HG03064 (cell line): Measurements from ENCODE around the gene DDAH2.
A peak's percentile ranks its signal among the peaks of the same experiment; 100 is the strongest.

ENCODE experiments used
- ATAC-seq: cut with Tn5 transposase; IDR thresholded peaks from one replicate; pipeline ENCODE4 v1.9.1; 2021; ENCODE audit warnings: low read depth; ENCODE audit not compliant: unreplicated experiment

DDAH2 gene

DNA sequence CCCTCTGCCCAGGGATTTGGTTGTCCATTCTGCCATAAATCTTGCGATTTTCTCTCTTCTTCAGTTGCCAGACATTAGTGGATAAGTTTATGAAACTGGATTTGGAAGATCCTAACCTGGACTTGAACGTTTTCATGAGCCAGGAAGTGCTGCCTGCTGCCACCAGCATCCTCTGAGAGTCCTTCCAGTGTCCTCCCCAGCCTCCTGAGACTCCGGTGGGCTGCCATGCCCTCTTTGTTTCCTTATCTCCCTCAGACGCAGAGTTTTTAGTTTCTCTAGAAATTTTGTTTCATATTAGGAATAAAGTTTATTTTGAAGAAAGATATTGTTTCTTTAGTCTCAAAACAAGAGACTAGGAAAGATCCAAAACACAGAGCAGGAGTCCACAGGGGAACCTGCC lies 33.3 kb upstream of the DDAH2 start, which contains the start of gene SAPCD1:
TSS of gene SAPCD1 (plus strand) at position 301 of the 400 bp plus-strand sequence. CDS start 399 bp downstream, outside the sequence.
- ATAC-seq: no peak

DNA sequence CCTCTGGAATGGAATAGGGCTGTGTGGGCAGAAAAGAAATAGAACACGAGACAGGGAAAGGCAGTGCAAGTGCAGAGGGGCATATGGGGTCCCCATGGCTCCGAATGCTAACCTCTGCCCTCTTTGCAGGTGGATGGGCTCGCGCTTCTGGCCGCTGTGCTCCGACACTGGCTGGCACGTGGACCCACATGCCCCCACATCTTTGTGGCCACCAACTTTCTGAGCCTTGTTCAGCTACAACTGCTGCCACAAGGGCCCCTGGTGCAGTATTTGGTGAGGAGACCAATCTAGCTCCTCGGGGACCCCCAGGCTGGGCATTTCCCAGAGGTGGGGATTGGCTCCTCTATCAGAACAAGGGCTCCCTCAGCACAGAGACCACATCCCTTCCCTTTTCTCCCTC lies 32.2 kb upstream of the DDAH2 start:
- no peak for ATAC-seq

DNA sequence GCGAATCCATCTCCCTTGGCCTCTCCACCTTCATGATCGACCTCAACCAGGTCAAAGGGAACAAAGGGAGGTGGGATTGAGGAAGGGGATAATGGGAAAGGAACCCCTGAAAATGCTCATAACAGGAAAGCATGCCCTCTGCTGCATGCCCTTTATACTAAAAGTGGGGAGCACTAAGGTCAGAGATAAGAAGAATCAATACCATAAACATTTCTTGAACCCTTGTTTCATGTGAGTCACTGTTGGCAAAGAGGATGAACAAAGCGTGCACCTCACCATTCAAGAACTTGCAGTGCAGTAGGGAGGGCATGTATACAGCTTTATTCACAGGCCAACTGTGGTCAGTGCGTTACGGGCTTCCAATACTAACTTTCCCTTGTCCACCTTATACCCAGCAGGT lies 31.7 kb upstream of the DDAH2 start:
- no peak for ATAC-seq

GRCh38 chr6:31758281-31758680 lies 29.2 kb upstream of the DDAH2 start:
- no peak for ATAC-seq

- no peak for ATAC-seq
These were observed 23.7 kb upstream of the DDAH2 start for GRCh38 chr6:31752739-31753319.

DNA sequence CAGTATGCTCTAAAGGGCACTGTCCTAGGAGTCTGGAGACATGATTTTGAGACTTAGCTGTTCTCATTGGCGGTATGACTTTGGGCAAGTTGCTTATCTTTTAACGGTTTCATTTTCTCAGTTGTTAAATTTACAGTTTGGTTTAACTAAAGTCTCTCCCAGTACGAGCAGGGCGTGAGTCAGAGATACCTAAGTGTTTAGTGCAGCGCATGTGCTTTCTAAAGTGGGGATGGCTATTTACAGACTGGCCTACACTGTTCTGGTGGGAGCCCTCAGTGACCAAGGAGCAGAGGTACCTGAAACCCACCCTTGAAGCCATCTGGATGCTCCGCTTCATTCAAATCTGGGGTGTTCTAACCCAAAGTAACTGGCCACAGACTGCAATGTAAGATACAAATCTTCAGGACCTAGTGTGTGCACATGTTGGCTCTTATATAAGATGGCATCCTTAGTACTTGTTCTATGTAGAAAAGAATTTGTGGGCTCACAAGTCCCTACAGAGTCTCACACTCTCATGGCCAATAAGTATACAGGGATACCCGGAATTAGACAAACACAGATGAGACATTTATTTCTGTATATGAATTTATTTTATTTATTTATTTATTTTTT lies 21.4 kb upstream of the DDAH2 start:
- ATAC-seq: no peak

DNA sequence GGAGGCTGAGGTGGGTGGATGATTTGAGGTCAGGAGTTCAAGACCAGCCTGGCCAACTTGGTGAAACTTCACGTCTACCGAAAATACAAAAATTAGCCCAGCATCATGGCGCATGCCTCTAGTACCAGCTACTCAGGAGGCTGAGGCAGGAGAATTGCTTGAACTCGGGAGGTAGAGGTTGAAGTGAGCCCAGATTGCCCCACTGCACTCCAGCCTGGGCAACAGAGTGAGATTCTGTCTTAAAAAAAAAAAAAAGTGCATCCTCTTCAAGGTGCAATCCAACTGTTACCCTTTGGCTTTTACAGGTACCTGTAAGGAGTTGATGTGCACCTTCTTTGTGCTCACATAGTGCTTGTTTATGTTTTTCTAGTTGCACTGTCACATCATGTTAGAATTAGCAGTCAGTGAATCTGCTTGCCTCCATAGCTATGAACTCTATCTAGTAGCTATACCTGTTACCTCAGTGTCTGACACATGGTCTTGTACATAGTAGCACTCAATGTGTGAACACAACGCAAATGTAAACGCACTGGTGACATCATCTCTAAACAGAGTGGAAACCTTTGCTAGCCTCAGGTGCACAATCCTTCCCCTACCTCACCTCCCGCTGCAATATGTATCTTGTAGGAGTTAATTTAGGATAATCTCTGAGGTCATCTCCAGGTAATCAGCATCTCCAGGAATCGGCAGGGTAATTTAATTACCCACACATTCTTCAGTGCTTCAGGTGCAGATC lies 20.4 kb upstream of the DDAH2 start:
- ATAC-seq: no peak

DNA sequence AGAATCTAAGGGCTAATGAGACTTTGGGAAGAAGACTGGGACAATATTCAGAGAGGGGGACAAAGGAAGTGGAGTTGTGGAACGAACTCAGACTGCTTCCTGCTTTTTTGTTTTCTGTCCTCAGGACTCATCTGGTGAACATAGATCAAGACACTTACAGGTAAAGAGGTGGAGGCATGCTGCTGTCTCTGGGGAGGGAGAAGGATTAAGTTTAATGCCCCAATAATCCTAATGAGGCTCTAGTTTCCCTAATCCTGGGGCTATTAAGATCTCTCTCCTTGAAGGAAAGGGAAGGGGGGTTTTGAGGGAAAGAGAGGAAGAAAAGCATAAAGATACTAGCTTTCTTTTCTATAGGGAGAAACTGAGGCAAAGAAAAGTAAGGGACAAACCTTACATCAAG lies 15.3 kb upstream of the DDAH2 start:
- no peak for ATAC-seq

- ATAC-seq: no peak
These were observed 13.8 kb upstream of the DDAH2 start for GRCh38 chr6:31742894-31743293.

- no peak for ATAC-seq
These were observed 12.7 kb upstream of the DDAH2 start for GRCh38 chr6:31741815-31742214.

DNA sequence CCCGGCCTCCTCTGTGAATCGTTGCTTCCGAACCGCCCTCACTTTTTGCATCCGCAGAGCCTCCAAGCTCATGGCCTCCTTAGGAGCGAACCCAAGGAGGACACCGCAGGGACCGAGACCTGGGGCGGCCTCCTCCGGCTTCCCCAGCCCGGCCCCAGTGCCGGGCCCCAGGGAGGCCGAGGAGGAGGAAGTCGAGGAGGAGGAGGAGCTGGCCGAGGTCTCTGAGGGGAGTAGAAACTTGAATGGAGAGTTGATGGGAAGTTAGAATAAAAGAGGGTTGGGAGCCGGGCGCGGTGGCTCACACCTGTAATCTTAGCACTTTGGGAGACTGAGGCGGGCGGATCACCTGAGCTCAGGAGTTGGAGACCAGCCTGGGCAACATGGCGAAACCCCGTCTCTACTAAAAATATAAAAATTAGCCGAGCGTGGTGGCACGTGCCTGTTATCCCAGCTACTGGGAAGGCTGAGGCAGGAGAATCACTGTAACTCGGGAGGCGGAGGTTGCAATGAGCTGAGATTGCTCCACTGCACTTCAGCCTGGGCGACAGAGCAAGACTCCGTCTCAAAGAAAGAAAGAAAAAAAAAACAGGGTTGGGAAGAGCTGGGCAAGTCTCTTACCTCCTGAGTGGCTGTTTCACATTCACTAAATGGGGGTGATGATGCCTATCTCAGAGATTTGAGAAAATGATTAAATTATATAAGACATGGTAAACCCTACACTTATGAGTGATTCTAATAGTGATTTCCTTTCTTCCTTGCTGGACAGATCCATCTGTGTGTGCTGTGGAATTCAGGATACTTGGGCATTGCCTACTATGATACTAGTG lies 11.5 kb upstream of the DDAH2 start:
- ATAC-seq: no peak

GRCh38 chr6:31739639-31740396 lies 10.7 kb upstream of the DDAH2 start, which contains the start of gene MSH5:
TSS of gene MSH5 (plus strand) at chr6:31740005. CDS start at chr6:31740467, 462 bp downstream.
- peak; percentile 54 for ATAC-seq

- ATAC-seq: no peak
These were observed 9.2 kb upstream of the DDAH2 start for GRCh38 chr6:31737991-31738979.

DNA sequence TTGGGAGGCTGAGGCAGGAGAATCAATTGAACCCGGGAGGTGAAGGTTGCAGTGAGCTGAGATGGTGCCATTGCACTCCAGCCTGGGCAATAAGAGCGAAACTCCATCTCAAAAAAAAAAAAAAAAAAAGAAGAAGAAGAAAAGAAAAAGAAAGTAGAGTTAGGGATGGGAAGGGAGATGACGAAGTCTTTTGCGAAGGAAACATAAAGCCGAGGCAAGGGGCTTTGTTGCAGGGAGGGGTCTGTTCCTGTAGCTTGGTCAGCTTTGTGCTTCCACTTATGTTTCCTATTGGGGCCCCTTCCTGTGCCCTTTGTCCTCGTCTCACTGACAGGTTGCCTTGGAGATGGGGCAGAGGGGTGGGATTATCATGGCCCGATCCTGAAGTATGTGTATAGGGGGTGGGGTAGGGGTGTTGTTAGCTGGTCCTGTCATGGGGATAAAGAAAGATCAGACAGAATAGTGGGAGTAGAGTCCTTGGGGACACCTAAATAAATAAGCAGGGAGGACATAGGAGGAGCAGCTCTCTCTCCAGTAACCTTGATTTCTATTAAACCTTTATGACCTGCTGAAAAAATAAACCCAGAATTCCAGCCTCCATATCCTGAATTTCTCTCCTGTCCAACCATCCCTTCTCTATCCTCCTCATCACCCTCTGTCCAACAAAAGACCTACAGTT lies 8.4 kb upstream of the DDAH2 start:
- no peak for ATAC-seq

- no peak for ATAC-seq
These were observed 7.7 kb upstream of the DDAH2 start for GRCh38 chr6:31736768-31737314.

DNA sequence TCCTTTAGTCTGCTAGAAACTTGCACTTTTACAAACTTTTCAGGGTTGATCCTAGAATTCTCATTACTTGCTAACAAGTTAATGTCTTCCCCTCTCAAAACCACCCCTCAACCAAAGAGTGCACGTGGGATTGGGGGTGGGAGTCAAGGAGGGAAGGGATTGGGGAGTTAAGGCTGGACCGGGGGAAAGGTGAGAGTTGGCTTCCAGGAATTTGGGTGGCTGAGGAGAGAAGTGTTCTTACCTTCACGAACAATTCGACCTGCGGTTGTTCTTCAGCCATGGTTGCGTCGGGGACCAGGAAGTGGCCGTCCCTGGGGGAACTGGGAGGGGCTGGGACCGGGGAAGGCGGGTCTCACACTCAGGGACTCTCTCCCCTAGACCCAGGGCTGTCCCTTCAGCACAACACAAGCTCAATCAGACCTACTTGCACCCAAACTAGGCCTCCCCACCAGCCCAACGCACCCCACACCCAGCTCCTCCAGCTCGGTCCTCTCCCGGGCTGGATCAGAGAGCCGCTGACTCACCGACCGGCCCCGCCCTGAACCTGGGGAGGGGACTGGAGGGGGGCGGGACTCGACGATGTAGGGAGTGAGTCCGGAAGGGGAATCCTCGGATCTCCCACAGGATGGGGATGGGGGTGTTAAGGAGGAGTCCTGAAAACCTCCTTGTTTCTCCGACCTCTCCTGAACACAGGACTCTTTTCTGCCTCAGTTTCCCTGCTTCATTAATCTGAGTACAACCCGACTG lies 7.1 kb upstream of the DDAH2 start, which contains the start of gene CLIC1:
TSS of gene CLIC1 (minus strand) at position 510 of the 747 bp plus-strand sequence. CDS start at position 280, 230 bp downstream.
- ATAC-seq: no peak

DNA sequence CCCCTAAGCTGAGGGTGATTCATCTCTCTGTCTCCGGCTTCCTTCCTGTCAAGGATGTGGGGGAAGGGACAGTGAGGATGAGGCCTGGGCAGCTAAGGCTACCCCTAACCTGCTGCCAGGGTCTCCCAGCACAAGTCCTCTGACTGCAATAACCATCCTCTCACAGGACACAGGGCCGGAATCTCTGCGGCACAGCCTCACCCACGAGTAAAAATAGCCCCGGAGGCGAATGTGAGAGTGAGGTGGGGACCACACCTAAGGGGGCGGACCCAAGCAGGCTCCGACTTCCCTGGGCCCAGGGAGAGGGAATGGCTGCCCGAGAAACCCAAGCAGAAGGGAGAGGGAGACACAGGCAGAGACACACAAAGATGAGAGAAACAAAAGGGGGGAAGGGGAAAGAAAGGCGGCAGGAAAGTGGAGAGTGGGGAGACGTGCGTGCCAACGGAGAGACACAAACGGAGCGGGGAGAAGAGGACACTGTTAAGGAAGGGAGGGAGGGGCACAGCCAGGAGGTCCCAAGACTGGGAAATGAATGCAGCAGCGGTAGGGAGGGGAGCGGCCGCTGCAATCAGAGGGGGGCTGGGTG lies 5.8 kb upstream of the DDAH2 start:
- ATAC-seq: no peak
